Activated T-cell treated with anti-CD3 and anti-CD28 coated beads, Interleukin-2, amount 50 U/mL, for 72 hours (primary cell): Measurements from ENCODE around the gene PRM2. TPM values are rescaled to one million over a fixed set of nuclear protein-coding genes. Genes with fewer than 3 reads are reported as not detected.

Experiments used
- ATAC-seq, 2 donors: fragments of 150-1000 bp; cut with Tn5 transposase; replicated peaks in 1 of 2; 2 replicates each; pipeline ENCODE4 v1.10.0; 2021; ENCODE audit warnings: moderate library complexity in 2 of 2, mild to moderate bottlenecking in 1 of 2
- DNase-seq, 2 donors: peaks; one replicate each; pipeline ENCODE4 v3.0.0; 2021 to 2022; ENCODE audit warnings: mixed read lengths in 1 of 2
- H3K27ac Mint-ChIP-seq: one replicate; pipeline ENCODE4 v1.8.0; 2022; ENCODE audit warnings: mild to moderate bottlenecking, moderate library complexity, mixed read lengths
- H3K27me3 Mint-ChIP-seq: one replicate; pipeline ENCODE4 v1.8.0; 2022; ENCODE audit warnings: low read depth, mixed read lengths
- H3K36me3 Mint-ChIP-seq, 2 donors: one replicate each; pipeline ENCODE4 v1.8.0; 2022; ENCODE audit warnings: mixed read lengths in 2 of 2, mild to moderate bottlenecking in 1 of 2; ENCODE audit not compliant: insufficient read depth in 2 of 2
- H3K4me1 Mint-ChIP-seq: one replicate; pipeline ENCODE4 v1.8.0; 2022; ENCODE audit warnings: low read depth, mixed read lengths
- H3K4me3 Mint-ChIP-seq, 2 donors: one replicate each; pipeline ENCODE4 v1.8.0; 2022; ENCODE audit warnings: mild to moderate bottlenecking in 2 of 2, mixed read lengths in 2 of 2, moderate library complexity in 2 of 2
- H3K9me3 Mint-ChIP-seq, 2 donors: one replicate each; pipeline ENCODE4 v1.8.0; 2022; ENCODE audit warnings: mixed read lengths in 2 of 2
- total RNA-seq, 2 donors: library from RNA; stranded (reverse); gene quantifications; one replicate each; pipeline ENCODE4 v1.2.3, GENCODE V29; 2022

PRM2 gene
- total RNA-seq, 2 donors from 2014 or later: not detected

DNA sequence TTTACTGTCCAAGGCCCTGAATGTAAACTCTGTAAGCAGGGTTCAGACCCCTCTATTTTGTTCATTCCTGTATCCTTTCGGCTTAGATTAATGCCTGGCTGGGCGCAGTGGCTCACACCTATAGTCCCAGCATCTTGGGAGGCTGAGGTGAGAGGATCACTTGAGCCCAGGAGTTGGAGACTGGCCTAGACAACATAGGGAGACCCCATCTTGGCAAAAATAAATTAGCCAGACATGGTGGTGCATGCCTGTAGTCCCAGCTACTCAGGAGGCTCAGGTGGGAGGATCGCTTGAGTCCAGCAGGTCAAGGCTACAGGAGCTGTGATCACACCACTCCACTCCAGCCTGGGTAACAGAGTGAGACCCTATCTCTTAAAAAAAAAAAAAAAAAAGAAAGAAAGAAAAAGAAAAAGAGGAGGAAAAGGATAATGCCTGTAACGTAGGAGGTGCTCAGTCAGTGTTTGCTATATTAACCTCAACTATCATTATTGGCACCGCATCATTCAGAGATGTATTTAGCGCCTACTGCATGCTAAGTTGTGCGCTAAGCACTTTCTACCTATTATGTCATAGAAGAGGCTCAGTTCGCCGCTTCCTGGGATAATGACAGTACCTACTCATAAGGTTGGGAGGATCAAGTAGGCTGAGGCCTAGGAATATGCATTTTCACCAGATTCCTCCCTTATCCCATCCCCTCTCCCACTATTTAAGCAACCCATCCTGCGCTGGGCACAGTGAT lies 25.3 kb downstream of the PRM2 start:
- Mint-ChIP-seq H3K36me3 (peaks cover 17 to 35% of the 10 kb centered on the region in 2 donors), H3K4me3 (peak overlapping the region; percentile 85 to 99), H3K9me3 (peaks cover 0 to 1% of the 10 kb centered on the region in 2 donors), H3K4me1 (peaks cover 70% of the 10 kb centered on the region), H3K27ac (peak overlapping the region; percentile 100), H3K27me3 (no peaks in the 10 kb centered on the region)
- no peak for DNase-seq
- ATAC-seq: no peak

DNA sequence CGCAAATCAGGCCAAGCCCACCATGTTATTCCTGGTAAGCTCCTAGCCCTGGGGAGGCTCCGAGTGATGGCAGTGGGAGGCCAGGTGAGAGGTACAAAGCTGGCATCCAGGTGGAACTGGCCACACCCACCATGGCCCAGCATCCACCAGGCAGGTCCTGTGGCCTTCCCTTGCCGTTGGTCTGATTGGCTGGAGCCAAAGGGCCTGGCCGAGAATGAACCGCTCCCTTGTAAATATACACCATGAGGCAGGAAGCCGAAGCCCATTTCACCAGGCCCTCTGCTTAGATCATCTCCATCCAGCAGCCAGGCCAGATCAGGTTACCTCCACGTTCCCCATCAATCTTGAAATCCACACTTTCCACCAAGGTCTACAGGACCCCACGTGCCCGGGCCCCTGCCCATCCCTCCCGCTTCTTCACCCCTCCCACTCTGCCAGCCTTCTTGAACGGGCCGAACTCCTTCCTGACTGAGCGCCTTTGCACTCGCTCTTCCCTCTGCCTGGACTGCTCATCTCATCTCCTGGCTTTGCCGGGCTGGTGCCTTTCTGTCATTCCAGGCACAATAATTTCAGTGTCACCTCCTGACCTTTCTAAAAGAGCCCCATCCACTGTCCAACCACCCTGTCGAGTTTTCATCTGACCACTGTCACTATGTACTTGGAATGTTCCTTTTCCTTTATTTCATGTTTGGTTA lies 26.0 kb downstream of the PRM2 start:
- peaks cover 17 to 34% of the 10 kb centered on the region in 2 donors for H3K36me3 Mint-ChIP-seq
- peak overlapping the region; percentile 100 for H3K27ac Mint-ChIP-seq
- H3K4me3 Mint-ChIP-seq: peak overlapping the region; percentile 36 to 85
- DNase-seq: no peak
- peaks cover 0 to 1% of the 10 kb centered on the region in 2 donors for H3K9me3 Mint-ChIP-seq
- no peaks in the 10 kb centered on the region for H3K27me3 Mint-ChIP-seq
- H3K4me1 Mint-ChIP-seq: peaks cover 77% of the 10 kb centered on the region
- no peak for ATAC-seq

DNA sequence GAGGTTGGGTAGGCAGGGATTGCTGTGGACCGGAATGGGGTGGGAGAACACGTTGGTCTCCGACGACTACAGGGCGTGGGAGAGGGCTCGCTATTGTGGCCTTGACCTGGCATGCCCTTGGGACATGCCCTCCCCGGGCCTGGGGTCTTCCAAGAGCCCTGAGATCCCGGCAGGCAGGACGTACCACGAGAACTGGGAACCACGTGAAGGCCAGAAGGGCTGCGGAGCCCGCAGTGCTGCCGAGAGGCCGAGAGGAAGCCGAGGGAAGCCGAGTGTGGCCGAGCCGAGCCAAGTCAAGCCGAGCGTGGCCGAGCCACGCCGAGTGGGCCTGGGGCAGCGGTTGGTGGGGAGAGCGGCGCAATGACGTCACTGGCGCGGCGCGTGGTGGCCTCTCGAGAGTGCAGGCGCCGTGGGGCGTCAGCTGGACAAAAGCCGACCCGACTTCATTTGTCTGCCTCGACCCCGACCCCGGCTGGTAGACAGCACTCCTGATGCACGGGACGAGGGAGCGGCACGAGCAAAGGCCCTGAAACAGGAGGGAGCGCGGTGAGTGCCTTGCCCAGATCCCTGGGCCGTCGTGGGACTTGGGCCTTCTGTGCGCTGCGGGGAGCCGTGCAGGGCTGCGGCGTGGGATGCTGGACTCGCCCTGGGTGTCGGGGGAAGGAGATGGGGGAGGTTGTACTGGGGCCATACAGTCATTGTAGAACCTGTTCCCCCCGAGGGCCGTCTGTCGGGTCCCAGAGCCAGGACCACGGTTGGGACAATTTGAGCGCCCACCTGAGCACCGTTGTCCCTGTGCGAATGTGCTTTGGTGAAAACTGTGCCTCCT lies 26.8 kb downstream of the PRM2 start:
- peaks cover 15 to 32% of the 10 kb centered on the region in 2 donors for H3K36me3 Mint-ChIP-seq
- ATAC-seq (no peak), DNase-seq (no peak)
- H3K27ac Mint-ChIP-seq: peak overlapping the region; percentile 85
- no peak overlapping the region for H3K4me3 Mint-ChIP-seq
- H3K9me3 Mint-ChIP-seq: peaks cover 0 to 1% of the 10 kb centered on the region in 2 donors
- no peaks in the 10 kb centered on the region for H3K27me3 Mint-ChIP-seq
- H3K4me1 Mint-ChIP-seq: peaks cover 81% of the 10 kb centered on the region

DNA sequence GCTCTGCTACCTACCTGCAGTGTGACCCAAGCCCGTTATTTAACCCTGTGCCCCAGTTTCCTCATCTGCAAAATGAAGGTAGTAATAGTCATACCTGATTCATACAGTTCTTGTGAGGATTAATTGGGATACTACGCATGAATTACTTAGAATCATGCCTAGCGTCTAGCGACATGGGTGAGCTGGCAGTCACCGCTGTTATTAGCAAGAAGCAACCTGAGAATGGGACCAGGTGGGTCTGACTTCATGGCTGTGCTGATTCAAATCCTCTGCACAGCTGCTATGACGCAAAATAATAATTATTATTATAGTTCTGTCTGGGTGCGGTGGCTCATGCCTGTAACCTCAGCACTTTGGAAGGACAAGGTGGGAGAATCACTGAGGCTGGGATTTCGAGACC lies 28.1 kb downstream of the PRM2 start:
- H3K27me3 Mint-ChIP-seq: no peaks in the 10 kb centered on the region
- ATAC-seq: no peak
- peak overlapping the region; percentile 93 for H3K27ac Mint-ChIP-seq
- peaks cover 76% of the 10 kb centered on the region for H3K4me1 Mint-ChIP-seq
- peak overlapping the region in 1 of 2 donors; percentile 34 for H3K4me3 Mint-ChIP-seq
- H3K9me3 Mint-ChIP-seq: peaks cover 0 to 1% of the 10 kb centered on the region in 2 donors
- H3K36me3 Mint-ChIP-seq: peaks cover 6 to 20% of the 10 kb centered on the region in 2 donors
- DNase-seq: no peak

DNA sequence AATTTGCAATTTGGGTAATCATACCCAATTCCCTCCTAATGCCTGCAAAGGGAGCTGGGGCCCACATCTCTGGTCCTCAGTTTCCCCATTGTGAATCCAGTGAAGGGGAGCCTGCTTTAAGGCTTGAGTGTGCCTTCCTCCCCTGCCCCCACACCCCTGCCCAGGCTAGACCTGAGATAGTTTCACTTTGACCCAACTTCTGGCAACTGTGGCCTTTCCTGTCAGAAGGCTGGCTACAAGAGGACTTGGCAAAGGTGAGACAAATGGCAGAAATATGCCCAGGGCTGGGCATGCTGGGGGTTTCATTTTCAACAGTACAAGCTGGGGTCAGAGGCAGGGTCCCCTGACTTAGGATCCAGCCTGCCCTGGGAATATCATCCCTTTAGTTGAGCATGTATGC lies 30.3 kb downstream of the PRM2 start:
- Mint-ChIP-seq H3K36me3 (peaks cover 1 to 11% of the 10 kb centered on the region in 2 donors), H3K27ac (peak overlapping the region; percentile 93), H3K9me3 (peaks cover 0 to 1% of the 10 kb centered on the region in 2 donors), H3K4me1 (peaks cover 55% of the 10 kb centered on the region), H3K27me3 (no peaks in the 10 kb centered on the region), H3K4me3 (no peak overlapping the region)
- peak; percentile 54 to 68 for DNase-seq
- peak; percentile 41 to 55 for ATAC-seq

DNA sequence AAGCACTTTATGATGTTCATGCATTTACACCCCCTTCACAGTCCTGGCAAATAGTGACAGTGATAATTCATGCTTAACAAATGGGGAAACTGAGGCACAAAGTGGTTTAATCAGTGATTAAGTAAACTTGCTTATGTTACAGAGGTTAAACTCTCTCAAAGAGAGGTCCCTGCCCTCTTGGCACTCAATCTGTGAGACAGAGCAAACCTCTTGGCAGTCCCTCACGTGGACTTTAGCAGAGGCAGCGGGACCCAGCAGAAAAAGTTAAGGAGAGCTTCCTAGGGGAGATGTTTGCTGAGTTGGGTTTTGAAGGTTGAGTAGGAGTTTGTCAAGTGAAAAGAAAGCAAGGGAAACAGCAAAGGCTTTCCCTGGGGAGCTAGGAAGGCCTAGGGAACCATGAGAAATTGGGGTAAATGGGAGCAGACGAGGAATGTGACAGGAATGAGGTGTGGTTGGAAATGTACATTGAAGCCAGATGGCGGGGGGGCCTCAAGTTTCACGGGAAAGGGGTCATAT lies 31.0 kb downstream of the PRM2 start:
- Mint-ChIP-seq H3K9me3 (peaks cover 0 to 1% of the 10 kb centered on the region in 2 donors), H3K36me3 (peaks cover 1 to 9% of the 10 kb centered on the region in 2 donors), H3K4me3 (peak overlapping the region; percentile 11 to 53), H3K27me3 (no peaks in the 10 kb centered on the region), H3K4me1 (peaks cover 48% of the 10 kb centered on the region), H3K27ac (peak overlapping the region; percentile 93)
- no peak for ATAC-seq
- DNase-seq: no peak

DNA sequence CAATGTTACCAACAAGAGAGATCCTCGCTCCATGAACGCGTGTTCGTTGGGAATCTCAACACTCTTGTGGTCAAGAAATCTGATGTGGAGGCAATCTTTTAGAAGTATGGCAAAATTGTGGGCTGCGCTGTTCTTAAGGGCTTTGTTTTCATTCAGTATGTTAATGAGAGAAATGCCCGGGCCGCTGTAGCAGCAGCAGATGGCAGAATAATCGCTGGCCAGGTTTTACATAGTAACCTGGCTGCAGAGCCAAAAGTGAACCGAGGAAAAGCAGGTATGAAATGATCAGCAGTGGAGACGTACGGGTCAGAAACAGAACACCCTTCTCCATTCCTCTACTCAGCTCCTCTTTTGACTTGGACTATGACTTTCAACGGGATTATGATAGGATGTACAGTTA lies 33.6 kb downstream of the PRM2 start:
- Mint-ChIP-seq H3K9me3 (peaks cover 0 to 1% of the 10 kb centered on the region in 2 donors), H3K36me3 (peaks cover 1 to 6% of the 10 kb centered on the region in 2 donors), H3K4me3 (no peak overlapping the region), H3K27ac (no peak overlapping the region), H3K27me3 (no peaks in the 10 kb centered on the region), H3K4me1 (peaks cover 35% of the 10 kb centered on the region)
- DNase-seq (no peak), ATAC-seq (no peak)

DNA sequence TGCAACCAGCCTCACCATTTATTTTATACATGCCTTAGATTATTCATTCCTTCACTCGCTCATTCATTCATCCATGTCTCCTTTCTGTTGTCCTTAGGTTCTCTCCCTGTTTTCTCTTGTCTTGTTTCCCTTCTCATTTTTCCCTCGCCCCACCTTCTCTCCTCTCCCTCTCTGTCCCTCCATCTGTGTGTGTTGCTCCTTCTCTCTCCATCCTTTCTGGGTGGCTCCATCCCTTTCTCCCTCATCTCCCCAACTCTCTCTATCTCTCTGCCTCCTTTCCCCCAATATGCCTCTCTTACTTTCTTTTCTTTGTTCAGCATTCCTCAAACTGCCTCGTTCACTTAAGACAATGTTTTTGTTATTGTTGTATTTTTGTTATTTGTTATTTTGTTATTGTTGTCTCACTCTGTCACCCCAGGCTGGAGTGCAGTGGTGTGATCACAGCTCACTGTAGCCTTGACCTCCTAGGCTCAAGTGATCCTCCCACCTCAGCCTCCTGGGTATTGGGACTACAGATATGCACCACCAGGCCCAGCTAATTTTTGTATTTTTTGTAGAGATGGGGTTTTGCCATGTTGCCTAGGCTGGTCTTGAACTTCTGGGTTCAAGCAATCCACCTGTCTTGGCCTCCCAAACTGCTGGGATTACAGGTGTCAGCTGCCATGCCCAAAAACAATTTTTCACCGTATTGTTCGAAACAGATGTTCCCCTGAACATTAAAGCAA lies 34.6 kb downstream of the PRM2 start:
- Mint-ChIP-seq H3K27ac (no peak overlapping the region), H3K4me1 (peaks cover 35% of the 10 kb centered on the region), H3K36me3 (no peaks in the 10 kb centered on the region), H3K9me3 (no peaks in the 10 kb centered on the region), H3K27me3 (no peaks in the 10 kb centered on the region), H3K4me3 (no peak overlapping the region)
- ATAC-seq: no peak
- no peak for DNase-seq

DNA sequence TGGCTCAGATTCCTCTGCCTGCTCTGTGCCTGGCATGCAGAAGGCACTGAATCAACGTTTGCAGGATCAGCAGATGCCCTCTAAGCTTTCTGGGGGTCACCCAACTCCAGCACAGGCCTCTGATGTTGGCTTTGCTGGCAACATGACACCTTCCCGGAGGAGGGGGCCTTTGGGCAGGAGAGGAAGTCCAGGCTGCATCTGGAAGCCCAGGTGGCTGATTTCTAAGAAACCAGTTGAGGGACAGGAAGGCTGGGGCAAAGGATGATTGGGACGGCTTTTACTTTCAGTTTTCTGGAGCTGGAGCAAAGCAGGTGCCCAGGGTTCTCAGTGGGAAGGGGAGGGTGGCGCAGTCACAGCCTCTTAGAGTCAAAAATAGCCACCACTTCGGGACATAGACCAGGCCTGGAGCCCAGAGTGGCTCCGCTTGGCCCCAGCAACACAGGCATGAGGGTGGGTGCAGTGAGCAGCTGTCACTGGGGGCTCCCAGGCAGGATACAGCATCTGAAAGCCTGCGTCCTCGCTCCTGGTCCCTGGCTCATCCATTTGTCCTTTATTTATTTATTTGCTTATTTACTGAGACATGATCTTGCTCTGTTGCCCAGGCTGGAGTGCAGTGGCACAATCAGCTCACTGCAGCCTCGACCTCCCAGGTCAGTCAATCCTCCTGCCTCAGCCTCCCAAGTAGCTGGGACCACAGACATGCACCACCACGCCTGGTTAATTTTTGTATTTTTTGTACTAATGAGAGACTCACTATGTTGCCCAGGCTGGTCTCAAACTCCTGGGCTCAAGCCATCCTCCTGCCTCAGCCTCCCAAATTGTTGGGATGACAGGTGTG lies 35.4 kb downstream of the PRM2 start:
- Mint-ChIP-seq H3K27ac (peak overlapping the region; percentile 56), H3K27me3 (no peaks in the 10 kb centered on the region), H3K9me3 (no peaks in the 10 kb centered on the region), H3K4me1 (peaks cover 32% of the 10 kb centered on the region), H3K36me3 (no peaks in the 10 kb centered on the region), H3K4me3 (peak overlapping the region in 1 of 2 donors; percentile 57)
- DNase-seq (no peak), ATAC-seq (peak; percentile 32 to 33)

DNA sequence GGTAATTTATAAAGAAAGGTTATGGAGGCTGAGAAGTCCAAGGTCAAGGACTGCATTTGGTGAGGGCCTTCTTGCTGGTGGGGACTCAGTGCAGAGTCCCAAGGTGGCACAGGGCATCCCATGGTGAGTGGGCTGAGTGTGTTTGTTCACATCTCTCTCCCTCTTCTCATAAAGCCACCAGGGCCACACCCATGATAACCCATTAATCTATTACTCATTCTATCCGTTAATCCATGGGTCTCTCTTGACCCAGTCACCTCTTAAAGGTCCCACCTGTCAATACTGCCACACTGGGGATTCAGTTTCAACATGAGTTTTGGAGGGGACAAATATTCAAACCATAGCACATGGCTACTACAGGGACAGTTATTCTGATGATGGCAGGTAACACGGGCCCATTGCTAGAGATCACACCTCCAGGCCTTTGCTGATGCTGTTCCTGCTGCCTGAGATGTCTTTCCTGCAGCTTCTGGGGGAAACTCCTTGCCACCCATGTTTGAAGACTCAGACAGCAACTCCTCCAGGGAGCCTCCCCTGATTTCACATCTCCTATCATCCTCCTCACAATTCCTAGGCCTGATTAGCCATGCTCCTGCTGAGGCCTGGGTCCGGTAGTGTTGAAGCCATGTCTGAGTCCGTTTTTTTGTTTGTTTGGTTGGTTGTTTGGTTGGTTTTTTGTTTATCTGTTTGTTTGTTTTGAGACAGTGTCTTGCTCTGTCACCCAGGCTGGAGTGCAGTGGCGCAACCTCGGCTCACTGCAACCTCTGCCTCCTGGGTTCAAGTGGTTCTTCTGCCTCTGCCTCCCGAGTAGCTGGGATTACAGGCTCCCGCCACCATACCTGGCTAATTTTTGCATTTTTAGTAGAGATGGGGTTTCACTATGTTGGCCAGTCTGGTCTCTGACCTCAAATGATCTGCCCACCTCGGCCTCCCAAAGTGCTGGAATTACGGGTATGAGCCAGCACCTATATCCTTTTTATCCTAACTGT lies 36.3 kb downstream of the PRM2 start:
- H3K9me3 Mint-ChIP-seq: no peaks in the 10 kb centered on the region
- DNase-seq (no peak), ATAC-seq (no peak)
- H3K4me3 Mint-ChIP-seq: peak overlapping the region; percentile 25 to 57
- H3K4me1 Mint-ChIP-seq: peaks cover 32% of the 10 kb centered on the region
- no peaks in the 10 kb centered on the region for H3K36me3 Mint-ChIP-seq
- H3K27ac Mint-ChIP-seq: peak overlapping the region; percentile 56
- no peaks in the 10 kb centered on the region for H3K27me3 Mint-ChIP-seq
